Measurements from ENCODE around the gene EPS8L2. TPM values are rescaled to one million over a fixed set of nuclear protein-coding genes. Genes with fewer than 3 reads are reported as not detected.

The EPS8L2 gene
- total and polyA plus RNA-seq, 2 of the 13 experiments (the other 11 are each of a cell fraction or from before 2014, with no cell fraction given) = 89.3 to 416 TPM

DNA sequence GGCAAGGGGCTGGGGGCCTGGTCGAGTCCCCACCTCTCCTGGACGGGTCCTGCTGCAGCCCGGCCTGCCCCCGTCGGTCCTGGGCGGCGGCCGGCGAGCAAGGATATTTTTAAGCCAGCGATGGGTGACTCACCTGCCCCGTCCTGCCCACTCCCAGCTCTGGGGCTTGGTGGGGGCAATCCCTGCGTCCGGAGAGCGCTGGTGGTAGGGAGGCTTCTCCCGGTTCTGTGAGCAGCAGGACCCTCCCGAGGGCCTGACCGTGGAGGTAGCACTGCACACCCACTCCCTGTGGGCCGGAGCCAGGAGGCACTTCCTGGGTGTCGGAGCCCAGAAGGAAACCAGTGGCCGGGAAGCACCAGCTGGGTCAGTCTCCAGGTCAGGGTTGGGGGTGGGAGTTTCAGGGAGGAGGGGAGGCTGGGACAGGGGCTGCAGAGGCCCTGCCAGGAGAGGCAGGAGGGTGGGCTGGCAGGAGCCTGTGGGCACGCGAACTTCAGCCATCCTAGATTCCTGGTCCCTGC is 467 bp downstream of the EPS8L2 start (continued):
- no peak for TF ChIP-seq ZNF660 (CRISPR knock-in tag; IDR thresholded peaks at IDR 0.05; ENCODE audit: borderline replicate concordance, low read depth)
- TF ChIP-seq, protein P1, sequence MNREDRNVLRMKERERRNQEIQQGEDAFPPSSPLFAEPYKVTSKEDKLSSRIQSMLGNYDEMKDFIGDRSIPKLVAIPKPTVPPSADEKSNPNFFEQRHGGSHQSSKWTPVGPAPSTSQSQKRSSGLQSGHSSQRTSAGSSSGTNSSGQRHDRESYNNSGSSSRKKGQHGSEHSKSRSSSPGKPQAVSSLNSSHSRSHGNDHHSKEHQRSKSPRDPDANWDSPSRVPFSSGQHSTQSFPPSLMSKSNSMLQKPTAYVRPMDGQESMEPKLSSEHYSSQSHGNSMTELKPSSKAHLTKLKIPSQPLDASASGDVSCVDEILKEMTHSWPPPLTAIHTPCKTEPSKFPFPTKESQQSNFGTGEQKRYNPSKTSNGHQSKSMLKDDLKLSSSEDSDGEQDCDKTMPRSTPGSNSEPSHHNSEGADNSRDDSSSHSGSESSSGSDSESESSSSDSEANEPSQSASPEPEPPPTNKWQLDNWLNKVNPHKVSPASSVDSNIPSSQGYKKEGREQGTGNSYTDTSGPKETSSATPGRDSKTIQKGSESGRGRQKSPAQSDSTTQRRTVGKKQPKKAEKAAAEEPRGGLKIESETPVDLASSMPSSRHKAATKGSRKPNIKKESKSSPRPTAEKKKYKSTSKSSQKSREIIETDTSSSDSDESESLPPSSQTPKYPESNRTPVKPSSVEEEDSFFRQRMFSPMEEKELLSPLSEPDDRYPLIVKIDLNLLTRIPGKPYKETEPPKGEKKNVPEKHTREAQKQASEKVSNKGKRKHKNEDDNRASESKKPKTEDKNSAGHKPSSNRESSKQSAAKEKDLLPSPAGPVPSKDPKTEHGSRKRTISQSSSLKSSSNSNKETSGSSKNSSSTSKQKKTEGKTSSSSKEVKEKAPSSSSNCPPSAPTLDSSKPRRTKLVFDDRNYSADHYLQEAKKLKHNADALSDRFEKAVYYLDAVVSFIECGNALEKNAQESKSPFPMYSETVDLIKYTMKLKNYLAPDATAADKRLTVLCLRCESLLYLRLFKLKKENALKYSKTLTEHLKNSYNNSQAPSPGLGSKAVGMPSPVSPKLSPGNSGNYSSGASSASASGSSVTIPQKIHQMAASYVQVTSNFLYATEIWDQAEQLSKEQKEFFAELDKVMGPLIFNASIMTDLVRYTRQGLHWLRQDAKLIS (CRISPR knock-in tag; IDR thresholded peaks at IDR 0.05) = peak; percentile 27; the same call in 1 of the 2 replicates
- TF ChIP-seq ZNF446 (CRISPR knock-in tag; IDR thresholded peaks at IDR 0.05) = no peak
- TF ChIP-seq PHF5A (CRISPR knock-in tag; IDR thresholded peaks at IDR 0.05; ENCODE audit: low read depth, unreplicated experiment) = no peak
- TF ChIP-seq ZNF792 (CRISPR knock-in tag; IDR thresholded peaks at IDR 0.05) = 0 out of 2 replicates have a peak, but pooled peaks have one; percentile 5
- TF ChIP-seq FOXO1 (CRISPR knock-in tag; IDR thresholded peaks at IDR 0.05) = 0 out of 2 replicates have a peak, but pooled peaks have one; percentile 23
- TF ChIP-seq ZNF747 (CRISPR knock-in tag; IDR thresholded peaks at IDR 0.05; ENCODE audit: borderline replicate concordance) = 0 out of 2 replicates have a peak, but pooled peaks have one; percentile 43
- TF ChIP-seq ZMAT3 (CRISPR knock-in tag; conservative IDR thresholded peaks at IDR 0.05) = no peak
- 0 out of 2 replicates have a peak, but pooled peaks have one; percentile 25 for TF ChIP-seq SATB2 (CRISPR knock-in tag; IDR thresholded peaks at IDR 0.05)
- TF ChIP-seq ZNF331 (CRISPR knock-in tag; IDR thresholded peaks at IDR 0.05) = no peak
- TF ChIP-seq ZBTB20 (CRISPR knock-in tag; IDR thresholded peaks at IDR 0.05; ENCODE audit: borderline replicate concordance, low read depth) = no peak
- 0 out of 2 replicates have a peak, but pooled peaks have one; percentile 3 for TF ChIP-seq CBFB (CRISPR knock-in tag; IDR thresholded peaks at IDR 0.05)
- TF ChIP-seq HMG20B (CRISPR knock-in tag; conservative IDR thresholded peaks at IDR 0.05) = no peak
- 0 out of 2 replicates have a peak, but pooled peaks have one; percentile 47 for TF ChIP-seq ZNF850 (CRISPR knock-in tag; conservative IDR thresholded peaks at IDR 0.05)
- no peak; the same call in 1 of the 2 replicates for TF ChIP-seq SRY (CRISPR knock-in tag; IDR thresholded peaks at IDR 0.05)
- TF ChIP-seq PCBP2 (optimal IDR thresholded peaks at IDR 0.05; ENCODE audit: low read depth, low read length, poor library complexity, severe bottlenecking) = no peak
- TF ChIP-seq, protein P2, sequence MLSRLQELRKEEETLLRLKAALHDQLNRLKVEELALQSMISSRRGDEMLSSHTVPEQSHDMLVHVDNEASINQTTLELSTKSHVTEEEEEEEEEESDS (CRISPR knock-in tag; IDR thresholded peaks at IDR 0.05; ENCODE audit: borderline replicate concordance) = 0 out of 2 replicates have a peak, but pooled peaks have one; percentile 14
- 0 out of 2 replicates have a peak, but pooled peaks have one; percentile 25 for TF ChIP-seq POLR2AphosphoS5 (IDR thresholded peaks at IDR 0.05; ENCODE audit: low read depth, low read length)
- peak; percentile 36 for TF ChIP-seq PTBP1 (IDR thresholded peaks at IDR 0.05; ENCODE audit: low read depth, low read length, poor library complexity, severe bottlenecking)
- no peak for TF ChIP-seq CHCHD3 (CRISPR knock-in tag; IDR thresholded peaks at IDR 0.05)
- 0 out of 2 replicates have a peak, but pooled peaks have one; percentile 2 for TF ChIP-seq ZNF34 (CRISPR knock-in tag; IDR thresholded peaks at IDR 0.05; ENCODE audit: borderline replicate concordance)
- no peak for TF ChIP-seq ZNF441 (CRISPR knock-in tag; IDR thresholded peaks at IDR 0.05; ENCODE audit: borderline replicate concordance)
- TF ChIP-seq, protein P3, sequence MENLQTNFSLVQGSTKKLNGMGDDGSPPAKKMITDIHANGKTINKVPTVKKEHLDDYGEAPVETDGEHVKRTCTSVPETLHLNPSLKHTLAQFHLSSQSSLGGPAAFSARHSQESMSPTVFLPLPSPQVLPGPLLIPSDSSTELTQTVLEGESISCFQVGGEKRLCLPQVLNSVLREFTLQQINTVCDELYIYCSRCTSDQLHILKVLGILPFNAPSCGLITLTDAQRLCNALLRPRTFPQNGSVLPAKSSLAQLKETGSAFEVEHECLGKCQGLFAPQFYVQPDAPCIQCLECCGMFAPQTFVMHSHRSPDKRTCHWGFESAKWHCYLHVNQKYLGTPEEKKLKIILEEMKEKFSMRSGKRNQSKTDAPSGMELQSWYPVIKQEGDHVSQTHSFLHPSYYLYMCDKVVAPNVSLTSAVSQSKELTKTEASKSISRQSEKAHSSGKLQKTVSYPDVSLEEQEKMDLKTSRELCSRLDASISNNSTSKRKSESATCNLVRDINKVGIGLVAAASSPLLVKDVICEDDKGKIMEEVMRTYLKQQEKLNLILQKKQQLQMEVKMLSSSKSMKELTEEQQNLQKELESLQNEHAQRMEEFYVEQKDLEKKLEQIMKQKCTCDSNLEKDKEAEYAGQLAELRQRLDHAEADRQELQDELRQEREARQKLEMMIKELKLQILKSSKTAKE (CRISPR knock-in tag; IDR thresholded peaks at IDR 0.05; ENCODE audit: borderline replicate concordance) = no peak
- TF ChIP-seq ZNF816 (CRISPR knock-in tag; IDR thresholded peaks at IDR 0.05; ENCODE audit: borderline replicate concordance) = 0 out of 2 replicates have a peak, but pooled peaks have one; percentile 21

Data from HepG2 (cell line).